Sigmoid colon (tissue), 7 donors: ENCODE measurements around the gene NTPCR. TPM values are rescaled to one million over a fixed set of nuclear protein-coding genes. Genes with fewer than 3 reads are reported as not detected.
A peak's percentile ranks its signal among the peaks of the same experiment; 100 is the strongest.

Experiments
- DNase-seq: peaks from one replicate; pipeline ENCODE4 v3.0.0-alpha.2; 2019
- H3K27ac ChIP-seq, 4 donors: fragments of 200-600 bp; sonication (generic); one replicate each; pipeline ENCODE4 v1.5.1; 2016 to 2019; ENCODE audit warnings: mild to moderate bottlenecking in 1 of 4
- H3K27me3 ChIP-seq, 3 donors: fragments of 200-600 bp; sonication (generic); one replicate each; pipeline ENCODE4 v1.5.1; 2019; ENCODE audit warnings: mild to moderate bottlenecking in 1 of 3
- H3K36me3 ChIP-seq, 4 donors: fragments of 200-600 bp; sonication (generic); one replicate each; pipeline ENCODE4 v1.5.1; 2016 to 2019
- H3K4me1 ChIP-seq, 4 donors: fragments of 200-600 bp; sonication (generic); one replicate each; pipeline ENCODE4 v1.5.1; 2017 to 2019
- H3K4me3 ChIP-seq, 4 donors: fragments of 200-600 bp; sonication (generic); one replicate each; pipeline ENCODE4 v1.5.1; 2017 to 2019; ENCODE audit warnings: mild to moderate bottlenecking in 2 of 4, moderate library complexity in 1 of 4
- H3K9me3 ChIP-seq, 4 donors: fragments of 200-600 bp in 3 of 4; sonication (generic) in 3 of 4; one replicate each; pipeline versions ENCODE4 v1.5.1 to v1.6.1; 2013 to 2019
- CTCF ChIP-seq, 4 experiments: fragments of 450-650 bp in 3 of 4; fragments of 200-600 bp in 1 of 4; IDR thresholded peaks; one replicate each; pipeline ENCODE4 v1.5.1; 2016 to 2019; ENCODE audit warnings: antibody characterized with exemption in 4 of 4, mild to moderate bottlenecking in 3 of 4, moderate library complexity in 2 of 4
- EP300 ChIP-seq, 4 donors: sonication (generic); formaldehyde crosslinking; IDR thresholded peaks; one replicate each; pipeline ENCODE4 v1.6.1; 2017; ENCODE audit warnings: antibody characterized with exemption in 4 of 4
- POLR2A ChIP-seq, 2 donors: fragments of 450-650 bp; IDR thresholded peaks; one replicate each; pipeline ENCODE4 v1.6.1; 2016; ENCODE audit warnings: antibody characterized with exemption in 2 of 2, mild to moderate bottlenecking in 2 of 2, moderate library complexity in 2 of 2
- POLR2AphosphoS5 ChIP-seq, 4 donors: sonication (generic); formaldehyde crosslinking; IDR thresholded peaks; one replicate each; pipeline ENCODE4 v1.6.1; 2017; ENCODE audit warnings: antibody characterized with exemption in 4 of 4
- WGBS, 2 donors: extraction: QIAGEN DNeasy Blood & Tissue Kit; methylation state at CpG; one replicate each; pipeline ENCODE4 v1.1.7; 2013; 5-methylcytosine and 5-hydroxymethylcytosine counted together
- intact Hi-C: fragments of 100-400 bp; cut with DNase I; formaldehyde crosslinking; loops from one replicate; pipeline ENCODE4 v1.15.1; 2023
- polyA plus RNA-seq, 3 donors: library from polyadenylated mRNA; stranded (reverse); fragments of 200-250 nt; gene quantifications; one replicate each; pipeline ENCODE4 v1.2.3, GENCODE V29; 2013
- total RNA-seq, 4 donors: library from RNA; depleted of rRNA; stranded (reverse); fragments of >200 nt; gene quantifications; one replicate each; pipeline ENCODE4 v1.1.0, GENCODE V29; 2016
- donor health status: healthy with polysubstance abuse.
- donor health status: Bipolar disorder and iron deficiency.
- donor health status: healthy.

NTPCR gene
- total and polyA plus RNA-seq, 7 donors: 20.5 to 100 (median 43.2) TPM

- H3K4me1 ChIP-seq: no peaks in the 10 kb centered on the region
- intact Hi-C loops: no loop called here
- WGBS, 2 donors: 89 to 92% methylated on average over 13 of the region's 13 CpGs
- H3K27ac ChIP-seq: no peak overlapping the region
- TF ChIP-seq CTCF (IDR thresholded peaks at IDR 0.05) (no peak), POLR2A (IDR thresholded peaks at IDR 0.05) (no peak), POLR2AphosphoS5 (IDR thresholded peaks at IDR 0.05) (no peak), EP300 (IDR thresholded peaks at IDR 0.05) (no peak)
- DNase-seq: peak; percentile 10
- no peaks in the 10 kb centered on the region for H3K27me3 ChIP-seq
- peaks cover 0 to 12% (median 0%) of the 10 kb centered on the region in 4 donors for H3K36me3 ChIP-seq
- no peaks in the 10 kb centered on the region for H3K9me3 ChIP-seq
- H3K4me3 ChIP-seq: no peak overlapping the region
Measured at GRCh38 chr1:232982238-232982944, 32.0 kb downstream of the NTPCR start.

- Histone ChIP-seq H3K4me3 (no peak overlapping the region), H3K27ac (no peak overlapping the region), H3K9me3 (no peaks in the 10 kb centered on the region), H3K36me3 (peaks cover 0 to 4% (median 0%) of the 10 kb centered on the region in 4 donors), H3K4me1 (no peaks in the 10 kb centered on the region), H3K27me3 (no peaks in the 10 kb centered on the region)
- WGBS, 2 donors: 97% methylated on average over 14 of the region's 14 CpGs
- TF ChIP-seq CTCF (IDR thresholded peaks at IDR 0.05): no peak
- TF ChIP-seq EP300 (IDR thresholded peaks at IDR 0.05): no peak
- TF ChIP-seq POLR2A (IDR thresholded peaks at IDR 0.05): no peak
- no peak for TF ChIP-seq POLR2AphosphoS5 (IDR thresholded peaks at IDR 0.05)
- DNase-seq: no peak
- intact Hi-C loops: no loop called here
Measured at GRCh38 chr1:232983375-232983774, 33.0 kb downstream of the NTPCR start.

- 86 to 93% methylated on average over 25 of the region's 25 CpGs for WGBS, 2 donors
- no peak for TF ChIP-seq EP300 (IDR thresholded peaks at IDR 0.05)
- TF ChIP-seq POLR2A (IDR thresholded peaks at IDR 0.05): no peak
- TF ChIP-seq CTCF (IDR thresholded peaks at IDR 0.05): no peak
- TF ChIP-seq POLR2AphosphoS5 (IDR thresholded peaks at IDR 0.05): no peak
- no peaks in the 10 kb centered on the region for H3K9me3 ChIP-seq
- H3K27ac ChIP-seq: no peak overlapping the region
- peaks cover 0 to 3% (median 0%) of the 10 kb centered on the region in 4 donors for H3K36me3 ChIP-seq
- no peaks in the 10 kb centered on the region for H3K4me1 ChIP-seq
- H3K4me3 ChIP-seq: no peak overlapping the region
- DNase-seq: no peak
- H3K27me3 ChIP-seq: no peaks in the 10 kb centered on the region
- intact Hi-C loops: no loop called here
Measured at GRCh38 chr1:232983817-232984567, 33.6 kb downstream of the NTPCR start.

- TF ChIP-seq CTCF (IDR thresholded peaks at IDR 0.05): no peak
- no peak for TF ChIP-seq EP300 (IDR thresholded peaks at IDR 0.05)
- TF ChIP-seq POLR2AphosphoS5 (IDR thresholded peaks at IDR 0.05): no peak
- TF ChIP-seq POLR2A (IDR thresholded peaks at IDR 0.05): no peak
- H3K4me1 ChIP-seq: no peaks in the 10 kb centered on the region
- H3K4me3 ChIP-seq: no peak overlapping the region
- no peaks in the 10 kb centered on the region for H3K27me3 ChIP-seq
- no peaks in the 10 kb centered on the region for H3K9me3 ChIP-seq
- H3K27ac ChIP-seq: no peak overlapping the region
- DNase-seq: no peak
- H3K36me3 ChIP-seq: no peaks in the 10 kb centered on the region
- WGBS, 2 donors: 67 to 85% methylated on average over 10 of the region's 10 CpGs
- intact Hi-C loops: no loop called here
Measured at GRCh38 chr1:232984577-232985425, 34.4 kb downstream of the NTPCR start.
